Measurements from ENCODE around the gene DIAPH3. TPM values are rescaled to one million over a fixed set of nuclear protein-coding genes. Genes with fewer than 3 reads are reported as not detected.

The DIAPH3 gene
- polyA plus RNA-seq, 6 donors from 2014 or later: not detected

GRCh38 chr13:59975807-59976435 lies 187.8 kb downstream of the DIAPH3 start:
- H3K4me1 Mint-ChIP-seq: no peaks in the 10 kb centered on the region
- no peak overlapping the region for H3K4me3 Mint-ChIP-seq
- H3K36me3 Mint-ChIP-seq: no peaks in the 10 kb centered on the region
- H3K27ac Mint-ChIP-seq: no peak overlapping the region
- ATAC-seq (ENCODE audit: low read depth in 2 of 2): no peak
- DNase-seq: no peak
- H3K27me3 Mint-ChIP-seq: no peaks in the 10 kb centered on the region
- H3K9me3 Mint-ChIP-seq: no peaks in the 10 kb centered on the region

DNA sequence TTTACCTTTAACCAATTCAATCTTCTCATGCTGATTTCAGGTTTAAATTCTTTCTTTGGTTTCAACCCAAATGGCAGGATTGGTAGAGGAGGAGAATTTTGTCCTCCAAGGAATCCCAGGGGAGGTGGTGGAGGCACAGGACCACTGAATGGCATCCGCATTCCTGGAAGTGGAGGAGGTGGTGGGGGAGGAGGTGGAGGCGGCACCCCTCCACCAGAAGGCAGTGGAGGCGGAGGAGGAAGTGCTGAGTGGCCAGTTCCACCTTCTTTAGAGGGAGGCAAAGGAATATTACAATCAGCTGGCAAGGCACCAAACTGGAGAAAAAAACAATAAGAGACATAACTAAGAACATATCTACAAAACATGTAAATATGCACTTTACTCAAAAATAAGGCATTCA lies 192.9 kb downstream of the DIAPH3 start:
- no peak for ATAC-seq (ENCODE audit: low read depth in 2 of 2)
- Mint-ChIP-seq H3K27me3 (no peaks in the 10 kb centered on the region), H3K4me3 (no peak overlapping the region), H3K36me3 (no peaks in the 10 kb centered on the region), H3K9me3 (no peaks in the 10 kb centered on the region), H3K4me1 (no peaks in the 10 kb centered on the region), H3K27ac (no peak overlapping the region)
- no peak for DNase-seq

DNA sequence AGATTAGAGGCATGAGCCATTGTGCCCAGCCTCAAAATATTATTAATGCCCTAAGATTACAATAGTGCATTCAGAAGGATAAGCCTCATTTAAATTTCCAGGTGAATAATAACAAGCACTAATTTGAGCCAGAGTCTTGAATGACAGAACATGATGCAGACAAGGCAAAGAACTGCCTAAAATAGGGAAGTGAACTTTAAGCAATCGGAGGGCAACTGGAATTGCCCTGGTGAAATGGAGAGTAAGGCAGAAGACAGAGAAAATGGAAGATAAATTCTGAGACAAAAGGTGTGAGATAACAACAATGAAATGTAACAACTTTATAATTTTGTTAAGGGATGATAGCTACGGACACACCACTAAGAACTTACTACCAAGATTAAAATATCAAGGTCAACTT lies 199.9 kb downstream of the DIAPH3 start:
- H3K27ac Mint-ChIP-seq: peak overlapping the region in 1 of 6 donors; percentile 18
- DNase-seq (no peak), ATAC-seq (ENCODE audit: low read depth in 2 of 2) (no peak)
- H3K36me3 Mint-ChIP-seq: no peaks in the 10 kb centered on the region
- no peaks in the 10 kb centered on the region for H3K27me3 Mint-ChIP-seq
- no peak overlapping the region for H3K4me3 Mint-ChIP-seq
- H3K4me1 Mint-ChIP-seq: no peaks in the 10 kb centered on the region
- H3K9me3 Mint-ChIP-seq: no peaks in the 10 kb centered on the region

DNA sequence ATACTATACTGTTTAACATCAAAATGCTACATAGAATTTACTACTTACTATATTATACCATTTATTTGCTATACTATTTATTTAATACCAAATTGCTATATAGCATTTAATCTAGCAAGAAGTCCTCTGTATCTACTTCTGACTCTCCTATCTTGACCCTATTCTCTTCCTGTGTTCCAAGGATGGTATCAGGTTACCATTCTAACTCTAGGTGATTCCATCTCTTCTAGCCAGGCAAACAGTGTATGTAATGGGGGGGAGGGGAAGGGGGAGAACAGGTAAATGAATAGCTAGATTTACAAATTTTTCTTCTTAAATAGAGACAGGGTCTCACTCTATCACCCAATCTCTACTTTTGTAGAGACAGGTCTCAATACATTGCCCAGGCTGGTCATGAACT lies 200.3 kb downstream of the DIAPH3 start:
- Mint-ChIP-seq H3K4me1 (no peaks in the 10 kb centered on the region), H3K9me3 (no peaks in the 10 kb centered on the region)
- ATAC-seq (ENCODE audit: low read depth in 2 of 2): no peak

DNA sequence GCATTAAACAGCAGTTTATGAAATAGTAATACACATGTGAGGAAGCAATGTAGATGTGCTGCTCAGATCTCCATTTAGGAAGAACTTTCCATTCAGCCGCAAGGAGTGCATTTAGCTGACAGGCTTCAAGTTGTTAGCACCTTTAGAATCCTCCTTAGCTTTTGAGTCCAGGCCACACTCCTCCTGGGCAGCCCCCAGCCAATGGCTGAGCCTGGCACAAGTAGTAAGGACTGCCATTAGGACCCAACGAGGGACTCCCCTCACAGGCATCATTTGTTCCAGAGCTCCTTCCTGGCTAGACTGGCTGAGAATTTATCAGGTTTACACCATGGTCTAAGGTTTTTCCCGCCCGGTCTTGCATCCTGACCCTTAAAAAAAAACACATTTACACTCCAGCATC lies 201.4 kb downstream of the DIAPH3 start:
- Mint-ChIP-seq H3K36me3 (no peaks in the 10 kb centered on the region), H3K9me3 (no peaks in the 10 kb centered on the region), H3K4me1 (no peaks in the 10 kb centered on the region), H3K4me3 (no peak overlapping the region), H3K27ac (no peak overlapping the region), H3K27me3 (no peaks in the 10 kb centered on the region)
- ATAC-seq (ENCODE audit: low read depth in 2 of 2): no peak
- no peak for DNase-seq

More for the DNA sequence above, 200.3 kb downstream of the DIAPH3 start:
- H3K36me3 Mint-ChIP-seq: no peaks in the 10 kb centered on the region
- peak overlapping the region in 1 of 6 donors; percentile 18 for H3K27ac Mint-ChIP-seq
- no peak for DNase-seq
- H3K27me3 Mint-ChIP-seq: no peaks in the 10 kb centered on the region
- no peak overlapping the region for H3K4me3 Mint-ChIP-seq

DNA sequence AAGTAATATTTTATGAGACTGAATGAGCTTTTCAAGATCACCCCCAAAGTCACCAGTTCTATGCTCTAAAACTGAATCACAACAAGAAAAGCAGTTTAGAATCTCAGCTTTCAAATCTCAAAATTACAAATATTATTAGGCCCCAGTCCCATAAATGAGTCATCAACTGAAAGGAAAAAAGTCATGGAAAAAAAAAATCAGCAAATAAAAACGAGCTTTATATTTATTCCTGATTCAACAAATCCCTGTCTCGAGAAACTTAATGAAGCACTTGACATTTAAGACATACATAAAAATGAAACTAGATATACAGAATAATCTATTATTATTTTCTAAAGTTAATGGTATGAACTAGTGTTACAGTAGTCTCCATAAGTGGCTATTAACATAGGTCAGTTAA lies 203.0 kb downstream of the DIAPH3 start:
- Mint-ChIP-seq H3K27me3 (no peaks in the 10 kb centered on the region), H3K4me3 (no peak overlapping the region), H3K9me3 (peaks cover 3 to 10% (median 3%) of the 10 kb centered on the region in 7 donors)

GRCh38 chr13:59957438-59957837 lies 206.3 kb downstream of the DIAPH3 start:
- Mint-ChIP-seq H3K27ac (peak overlapping the region in 1 of 6 donors; percentile 49), H3K4me1 (no peaks in the 10 kb centered on the region), H3K36me3 (peaks cover 5 to 7% of the 10 kb centered on the region in 2 donors), H3K27me3 (no peaks in the 10 kb centered on the region), H3K4me3 (no peak overlapping the region), H3K9me3 (peaks cover 6 to 15% (median 10%) of the 10 kb centered on the region in 7 donors)
- DNase-seq: no peak
- no peak for ATAC-seq (ENCODE audit: low read depth in 2 of 2)

More for the DNA sequence above, 203.0 kb downstream of the DIAPH3 start:
- no peaks in the 10 kb centered on the region for H3K4me1 Mint-ChIP-seq
- no peak for DNase-seq
- H3K27ac Mint-ChIP-seq: no peak overlapping the region
- no peak for ATAC-seq (ENCODE audit: low read depth in 2 of 2)
- H3K36me3 Mint-ChIP-seq: peaks cover under 1 to 4% of the 10 kb centered on the region in 2 donors

DNA sequence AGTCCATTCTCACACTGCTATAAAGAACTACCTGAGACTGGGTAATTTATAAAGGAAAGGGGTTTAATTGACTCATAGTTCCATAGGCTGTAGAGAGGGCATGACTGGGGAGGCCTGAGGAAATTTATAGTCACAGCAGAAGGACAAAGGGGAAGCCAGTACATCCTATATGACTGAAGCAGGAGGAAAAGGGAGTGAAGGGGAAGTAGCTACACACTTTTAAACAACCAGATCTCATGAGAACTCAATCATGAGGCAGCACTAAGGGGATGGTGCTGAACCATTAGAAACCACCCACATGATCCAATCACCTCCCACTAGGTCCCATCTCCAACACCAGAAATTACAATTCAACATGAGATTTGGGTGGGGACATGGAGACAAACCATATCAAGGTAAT lies 209.1 kb downstream of the DIAPH3 start:
- ATAC-seq (ENCODE audit: low read depth in 2 of 2): no peak
- Mint-ChIP-seq H3K36me3 (peaks cover 5 to 7% of the 10 kb centered on the region in 2 donors), H3K4me3 (no peak overlapping the region), H3K27ac (no peak overlapping the region), H3K4me1 (no peaks in the 10 kb centered on the region), H3K27me3 (no peaks in the 10 kb centered on the region), H3K9me3 (peaks cover 6 to 15% (median 10%) of the 10 kb centered on the region in 7 donors)
- DNase-seq: no peak

DNA sequence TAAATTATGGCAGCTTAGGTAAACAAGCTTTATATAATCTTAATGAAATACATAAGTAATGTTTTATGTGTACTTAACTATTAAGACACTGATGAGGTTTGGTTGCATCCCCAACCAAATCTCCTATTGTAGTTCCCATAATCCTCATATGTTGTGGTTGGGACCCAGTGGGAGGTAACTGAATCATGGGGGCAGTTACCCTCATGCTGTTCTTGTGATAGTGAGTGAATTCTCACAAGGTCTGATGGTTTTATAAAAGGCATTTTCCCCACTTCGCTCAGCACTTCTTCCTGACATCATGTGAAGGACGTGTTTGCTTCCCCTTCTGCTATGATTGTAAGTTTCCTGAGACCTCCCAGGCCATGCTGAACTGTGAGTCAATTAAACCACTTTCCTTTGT lies 212.7 kb downstream of the DIAPH3 start:
- ATAC-seq (ENCODE audit: low read depth in 2 of 2) (no peak), DNase-seq (no peak)
- H3K27me3 Mint-ChIP-seq: no peaks in the 10 kb centered on the region
- no peak overlapping the region for H3K27ac Mint-ChIP-seq
- no peaks in the 10 kb centered on the region for H3K4me1 Mint-ChIP-seq
- H3K4me3 Mint-ChIP-seq: no peak overlapping the region
- peaks cover 7 to 12% (median 8%) of the 10 kb centered on the region in 7 donors for H3K9me3 Mint-ChIP-seq
- peaks cover 5 to 7% of the 10 kb centered on the region in 2 donors for H3K36me3 Mint-ChIP-seq

- Mint-ChIP-seq H3K36me3 (peaks cover 0 to under 1% of the 10 kb centered on the region in 2 donors), H3K9me3 (peaks cover under 1 to 5% (median 2%) of the 10 kb centered on the region in 7 donors), H3K27me3 (no peaks in the 10 kb centered on the region), H3K27ac (peak overlapping the region in 2 of 6 donors; percentile 2 to 7), H3K4me1 (no peaks in the 10 kb centered on the region), H3K4me3 (no peak overlapping the region)
- DNase-seq (no peak), ATAC-seq (ENCODE audit: low read depth in 2 of 2) (no peak)
Measured at GRCh38 chr13:59950266-59950665, 213.5 kb downstream of the DIAPH3 start.

GRCh38 chr13:59948686-59949085 lies 215.0 kb downstream of the DIAPH3 start:
- DNase-seq: no peak
- ATAC-seq (ENCODE audit: low read depth in 2 of 2): no peak
- Mint-ChIP-seq H3K9me3 (peaks cover 0 to 5% (median 0%) of the 10 kb centered on the region in 7 donors), H3K27ac (no peak overlapping the region), H3K4me1 (no peaks in the 10 kb centered on the region), H3K36me3 (no peaks in the 10 kb centered on the region), H3K4me3 (no peak overlapping the region), H3K27me3 (no peaks in the 10 kb centered on the region)

DNA sequence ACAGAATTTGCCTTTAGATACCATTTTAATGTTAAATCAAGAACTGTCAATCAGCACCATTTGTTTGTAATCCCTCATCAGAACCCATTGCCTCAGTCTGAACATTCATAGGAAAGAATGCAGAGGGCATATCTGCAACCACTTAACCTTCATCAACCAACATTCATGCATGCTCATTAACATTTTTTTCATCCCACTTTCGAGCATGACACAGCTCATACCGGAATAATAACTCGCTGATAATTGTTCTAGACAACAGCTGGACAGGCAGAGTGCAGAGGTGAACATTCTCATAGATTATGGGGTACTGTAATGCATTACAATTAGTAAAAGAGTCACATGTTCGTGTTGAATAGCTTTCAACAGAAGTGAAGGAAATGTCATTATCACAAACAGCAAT lies 216.8 kb downstream of the DIAPH3 start:
- Mint-ChIP-seq H3K4me1 (no peaks in the 10 kb centered on the region), H3K36me3 (no peaks in the 10 kb centered on the region), H3K4me3 (no peak overlapping the region), H3K27ac (no peak overlapping the region), H3K27me3 (no peaks in the 10 kb centered on the region), H3K9me3 (peaks cover 0 to 2% (median 0%) of the 10 kb centered on the region in 7 donors)
- no peak for DNase-seq
- ATAC-seq (ENCODE audit: low read depth in 2 of 2): no peak

DNA sequence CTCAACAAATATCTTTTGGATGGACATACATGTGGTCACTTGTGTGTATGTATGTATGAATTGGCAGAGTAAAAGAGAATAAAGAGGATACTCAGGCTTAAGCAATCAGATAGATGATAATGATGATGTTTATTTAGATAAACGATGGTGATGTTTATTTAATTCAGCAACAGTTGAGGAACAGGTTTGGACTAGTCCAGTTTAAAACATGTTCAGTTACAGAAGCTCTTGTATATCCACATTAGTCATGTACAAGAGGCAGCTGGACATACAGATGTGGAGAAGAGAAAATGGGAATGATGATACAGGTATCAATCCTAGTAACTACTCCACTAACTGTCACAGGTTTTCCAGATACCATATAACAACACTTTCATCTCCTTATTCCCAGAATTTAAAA lies 232.1 kb downstream of the DIAPH3 start:
- no peak overlapping the region for H3K4me3 Mint-ChIP-seq
- H3K27ac Mint-ChIP-seq: no peak overlapping the region
- ATAC-seq (ENCODE audit: low read depth in 2 of 2): no peak
- H3K36me3 Mint-ChIP-seq: no peaks in the 10 kb centered on the region
- DNase-seq: no peak
- no peaks in the 10 kb centered on the region for H3K27me3 Mint-ChIP-seq
- no peaks in the 10 kb centered on the region for H3K4me1 Mint-ChIP-seq
- peaks cover 3 to 22% (median 18%) of the 10 kb centered on the region in 7 donors for H3K9me3 Mint-ChIP-seq

DNA sequence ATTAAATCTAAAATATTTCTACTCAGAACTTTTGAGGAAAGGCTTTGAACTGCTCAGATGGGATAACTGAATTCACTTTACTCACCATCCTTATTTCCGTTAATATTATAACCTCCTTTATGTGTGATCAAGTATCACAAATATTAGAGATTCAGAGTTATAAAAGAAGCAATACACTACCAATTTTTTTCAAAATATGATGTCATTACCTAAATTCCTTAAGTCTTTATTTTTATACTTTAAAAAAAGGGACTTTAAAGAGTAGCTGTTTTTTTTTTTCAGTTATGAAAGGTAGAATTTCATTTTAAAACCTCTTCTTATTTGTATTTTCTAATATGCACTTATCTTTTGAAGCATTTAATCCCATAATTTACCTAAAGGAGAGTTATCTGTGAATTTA lies 239.5 kb downstream of the DIAPH3 start:
- ATAC-seq (ENCODE audit: low read depth in 2 of 2) (no peak), DNase-seq (no peak)
- Mint-ChIP-seq H3K27me3 (no peaks in the 10 kb centered on the region), H3K27ac (no peak overlapping the region), H3K4me3 (no peak overlapping the region), H3K36me3 (no peaks in the 10 kb centered on the region), H3K9me3 (peaks cover 3 to 27% (median 18%) of the 10 kb centered on the region in 7 donors), H3K4me1 (no peaks in the 10 kb centered on the region)

GRCh38 chr13:59915252-59915651 lies 248.5 kb downstream of the DIAPH3 start:
- no peak for DNase-seq
- no peaks in the 10 kb centered on the region for H3K4me1 Mint-ChIP-seq
- ATAC-seq (ENCODE audit: low read depth in 2 of 2): no peak
- H3K4me3 Mint-ChIP-seq: no peak overlapping the region
- H3K27ac Mint-ChIP-seq: no peak overlapping the region
- no peaks in the 10 kb centered on the region for H3K36me3 Mint-ChIP-seq
- H3K27me3 Mint-ChIP-seq: no peaks in the 10 kb centered on the region
- H3K9me3 Mint-ChIP-seq: no peaks in the 10 kb centered on the region
